ENCODE data around the gene RHEX.

Gene RHEX

GRCh38 chr1:206083750-206084149 is 30.8 kb downstream of the RHEX start:
- FAIRE-seq (no peak), DNase-seq (ENCODE audit: low spot score) (no peak)

GRCh38 chr1:206087091-206087490 is 34.1 kb downstream of the RHEX start:
- DNase-seq (ENCODE audit: low spot score), result no peak
- no peak for FAIRE-seq

GRCh38 chr1:206089341-206089740 is 36.4 kb downstream of the RHEX start:
- no peak for DNase-seq (ENCODE audit: low spot score)
- FAIRE-seq, result no peak

DNA sequence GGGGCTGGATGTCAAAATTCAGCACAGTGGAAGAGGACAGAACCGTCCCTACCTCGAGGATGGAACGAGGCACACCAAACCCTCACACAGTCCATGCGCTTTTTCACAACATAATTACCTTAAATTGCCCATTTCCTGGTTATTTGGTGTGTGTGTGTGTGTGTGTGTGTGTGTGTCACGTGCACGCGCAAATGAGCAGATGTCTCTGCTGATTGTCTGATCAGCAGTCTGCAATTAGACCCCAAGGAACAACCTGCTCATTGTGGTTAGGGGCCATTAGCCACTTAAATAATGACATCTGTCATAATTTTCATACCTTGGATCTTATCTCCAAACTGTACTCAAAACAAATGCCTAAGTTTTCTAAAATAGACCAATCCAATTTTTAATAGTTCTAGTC is 41.1 kb downstream of the RHEX start:
- DNase-seq (ENCODE audit: low spot score) (no peak), FAIRE-seq (no peak)

DNA sequence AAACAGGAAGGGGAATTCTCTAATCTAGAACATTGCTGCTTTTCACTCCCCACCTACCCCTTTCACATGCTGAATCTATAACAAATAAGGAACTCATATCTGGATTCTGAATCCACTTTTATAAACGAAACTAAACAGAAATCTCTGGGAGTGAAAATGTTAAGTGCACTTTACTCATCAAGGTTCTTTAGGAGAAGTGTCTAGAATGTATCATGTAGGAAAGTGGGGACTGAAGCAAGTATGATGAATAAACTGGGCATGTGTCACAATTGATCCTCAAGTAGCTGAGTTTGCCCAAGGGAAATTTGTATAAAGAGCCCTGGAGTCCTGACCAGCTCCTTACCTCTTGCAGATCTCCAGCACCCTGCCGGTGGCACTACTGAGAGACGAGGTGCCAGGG is 44.4 kb downstream of the RHEX start:
- no peak for FAIRE-seq
- DNase-seq (ENCODE audit: low spot score), result no peak

DNA sequence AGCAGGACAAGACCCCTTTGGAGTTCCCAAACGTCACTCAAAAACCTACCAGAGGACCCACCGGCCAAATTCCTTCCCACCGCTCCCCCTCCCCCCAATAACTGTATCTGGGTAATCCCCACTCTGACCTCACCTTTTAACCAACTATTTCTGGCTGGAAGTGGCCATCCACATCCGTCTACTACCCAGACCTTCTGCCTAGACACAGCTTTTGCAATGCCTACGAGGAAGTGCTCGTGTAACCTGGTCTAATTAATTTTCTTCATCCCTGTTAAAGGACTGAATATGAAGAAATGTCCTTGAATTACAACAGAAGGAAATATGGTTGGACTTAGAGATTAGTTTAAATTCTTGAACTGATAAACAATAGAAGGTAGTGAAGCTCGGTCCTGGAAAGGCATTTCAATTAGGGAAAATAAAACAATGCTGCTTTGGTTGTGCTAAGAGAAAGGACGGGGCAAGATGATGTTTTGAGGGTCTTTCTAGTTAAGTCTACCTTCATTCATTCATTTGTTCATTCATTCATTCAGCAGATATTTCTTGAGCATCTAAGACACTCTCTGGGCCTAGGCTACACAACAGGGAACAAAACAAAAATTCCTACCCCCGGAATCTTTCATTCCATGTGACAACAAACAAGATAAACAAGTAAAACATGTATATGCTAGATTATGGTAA is 45.4 kb downstream of the RHEX start:
- DNase-seq (ENCODE audit: low spot score), result no peak
- FAIRE-seq, result no peak

DNA sequence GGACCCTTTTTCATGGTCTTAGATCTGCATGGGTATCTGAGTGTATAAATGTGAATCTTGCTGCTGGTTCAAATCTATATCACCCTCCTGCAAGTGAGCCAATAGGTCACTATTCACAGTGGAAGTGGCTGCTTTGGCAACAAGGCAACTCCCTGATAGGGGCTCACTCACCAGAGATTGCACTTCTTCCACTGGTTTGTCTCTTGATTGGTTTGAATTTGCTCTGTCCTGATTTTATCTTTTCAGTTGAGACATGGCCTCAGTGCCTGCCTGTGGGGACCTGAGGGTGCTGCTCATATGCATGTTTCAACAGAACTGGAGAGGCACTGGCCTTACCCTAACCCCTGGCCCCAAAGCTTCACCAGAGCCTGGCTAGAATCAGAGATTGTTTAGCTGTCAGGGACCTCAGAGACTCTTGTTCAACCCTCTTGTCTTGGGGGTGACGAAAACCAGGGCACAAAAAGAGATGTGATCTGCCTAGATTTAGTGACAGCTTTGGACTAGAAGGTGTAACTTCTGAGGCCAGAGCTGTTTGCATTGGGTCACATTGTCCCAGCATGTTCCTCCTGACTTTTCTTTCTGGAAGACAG is 47.3 kb downstream of the RHEX start:
- DNase-seq (ENCODE audit: low spot score), result no peak
- no peak for FAIRE-seq

GRCh38 chr1:206101351-206102045 is 48.5 kb downstream of the RHEX start:
- no peak for FAIRE-seq
- no peak for DNase-seq (ENCODE audit: low spot score)

- no peak for FAIRE-seq
- no peak for DNase-seq (ENCODE audit: low spot score)
Observed at GRCh38 chr1:206102292-206102936, 49.4 kb downstream of the RHEX start.

GRCh38 chr1:206103979-206104378 is 51.0 kb downstream of the RHEX start:
- FAIRE-seq (no peak), DNase-seq (ENCODE audit: low spot score) (no peak)

- FAIRE-seq (no peak), DNase-seq (ENCODE audit: low spot score) (no peak)
Observed at GRCh38 chr1:206105464-206105995, 52.6 kb downstream of the RHEX start.

DNA sequence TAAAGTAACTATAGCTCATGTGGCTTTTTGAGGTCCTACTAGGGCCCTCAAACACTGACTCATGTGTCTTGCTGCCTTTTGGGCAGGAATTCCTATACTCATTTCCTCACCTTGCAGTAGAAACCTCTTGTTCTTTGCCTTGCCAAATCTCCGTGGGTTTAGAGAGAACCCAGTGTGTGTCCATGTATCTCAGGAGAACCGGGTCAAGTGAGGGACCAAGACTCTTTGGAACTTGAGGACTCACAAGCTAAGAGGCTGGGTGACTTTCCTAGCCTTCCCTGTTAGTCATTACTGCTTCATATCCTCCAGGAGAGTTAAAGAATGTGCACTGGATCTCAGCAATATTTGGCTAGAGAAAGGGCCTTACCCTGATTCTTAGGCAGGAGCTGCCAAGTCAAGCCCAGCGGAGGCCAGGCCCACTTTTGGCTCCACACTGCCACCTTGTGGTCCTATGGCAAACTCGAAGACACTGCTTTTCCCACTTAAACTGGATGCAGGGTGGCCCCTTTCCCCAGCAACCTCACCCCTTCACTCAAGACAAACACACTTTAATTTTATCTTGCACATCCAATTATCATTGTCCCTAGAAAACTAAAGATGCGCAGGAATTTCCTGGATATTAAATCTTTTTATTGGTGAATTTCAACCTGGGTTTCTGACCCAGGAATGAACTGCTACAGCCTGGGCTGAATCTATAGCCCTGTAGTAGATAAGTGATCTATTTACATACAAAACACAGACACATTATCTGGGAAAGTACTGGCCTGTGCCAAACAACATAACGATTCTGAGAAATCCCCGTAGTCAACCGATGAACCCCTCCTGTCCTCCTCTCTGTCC is 53.6 kb downstream of the RHEX start:
- FAIRE-seq, result peak; percentile 53
- peak; percentile 62 for DNase-seq (ENCODE audit: low spot score)

- DNase-seq (ENCODE audit: low spot score), result no peak
Observed at GRCh38 chr1:206107168-206107544, 54.2 kb downstream of the RHEX start.

GRCh38 chr1:206108635-206109034 is 55.7 kb downstream of the RHEX start:
- DNase-seq (ENCODE audit: low spot score), result no peak
- FAIRE-seq, result no peak

More at GRCh38 chr1:206107168-206107544, 54.2 kb downstream of the RHEX start:
- FAIRE-seq, result no peak

DNA sequence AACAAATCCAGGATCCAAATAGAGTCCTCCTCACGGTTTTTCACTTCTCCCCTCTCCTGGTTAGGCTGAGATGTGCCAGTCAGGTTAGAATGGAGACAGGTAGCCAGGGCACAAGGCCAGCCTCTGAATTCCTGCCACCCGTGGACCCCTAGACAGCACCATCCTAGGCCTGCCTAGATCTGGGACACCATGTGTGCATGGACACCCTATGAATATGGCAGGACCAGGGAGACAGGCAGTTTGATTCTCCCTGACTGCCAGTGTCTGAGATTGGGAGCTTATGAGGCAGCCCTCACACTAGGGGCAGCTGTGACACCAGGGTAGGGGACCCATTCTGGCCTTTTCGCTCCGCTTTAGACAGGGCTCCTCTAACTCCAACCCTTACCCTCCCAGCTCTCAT is 56.7 kb downstream of the RHEX start:
- no peak for FAIRE-seq
- no peak for DNase-seq (ENCODE audit: low spot score)

GRCh38 chr1:206110161-206110560 is 57.2 kb downstream of the RHEX start:
- FAIRE-seq (no peak), DNase-seq (ENCODE audit: low spot score) (no peak)

DNA sequence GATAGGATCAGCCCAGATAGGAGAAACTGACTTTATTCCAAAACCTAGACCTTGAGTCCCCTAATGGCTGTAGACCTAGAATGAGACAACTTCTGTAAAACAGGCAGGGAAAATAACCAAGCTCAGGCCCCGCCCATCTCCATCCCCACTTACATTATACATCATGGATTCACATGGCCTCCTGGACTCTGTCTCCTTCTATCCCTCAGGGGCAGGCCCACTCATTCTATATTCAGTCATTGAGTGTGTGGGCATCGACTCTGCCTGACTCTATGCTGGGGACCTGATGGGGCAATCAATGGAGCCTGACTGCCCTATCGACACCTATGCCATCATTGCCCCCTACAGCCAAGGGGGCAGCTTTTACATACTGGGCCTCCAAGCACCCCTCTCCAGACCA is 57.8 kb downstream of the RHEX start:
- FAIRE-seq (no peak), DNase-seq (ENCODE audit: low spot score) (no peak)

GRCh38 chr1:206111271-206111927 is 58.4 kb downstream of the RHEX start:
- DNase-seq (ENCODE audit: low spot score), result no peak

GRCh38 chr1:206112600-206113301 is 59.8 kb downstream of the RHEX start:
- DNase-seq (ENCODE audit: low spot score) (no peak), FAIRE-seq (no peak)

More at GRCh38 chr1:206111271-206111927, 58.4 kb downstream of the RHEX start:
- FAIRE-seq, result no peak
